ENCODE data around the gene MATCAP1.

MATCAP1 gene

DNA sequence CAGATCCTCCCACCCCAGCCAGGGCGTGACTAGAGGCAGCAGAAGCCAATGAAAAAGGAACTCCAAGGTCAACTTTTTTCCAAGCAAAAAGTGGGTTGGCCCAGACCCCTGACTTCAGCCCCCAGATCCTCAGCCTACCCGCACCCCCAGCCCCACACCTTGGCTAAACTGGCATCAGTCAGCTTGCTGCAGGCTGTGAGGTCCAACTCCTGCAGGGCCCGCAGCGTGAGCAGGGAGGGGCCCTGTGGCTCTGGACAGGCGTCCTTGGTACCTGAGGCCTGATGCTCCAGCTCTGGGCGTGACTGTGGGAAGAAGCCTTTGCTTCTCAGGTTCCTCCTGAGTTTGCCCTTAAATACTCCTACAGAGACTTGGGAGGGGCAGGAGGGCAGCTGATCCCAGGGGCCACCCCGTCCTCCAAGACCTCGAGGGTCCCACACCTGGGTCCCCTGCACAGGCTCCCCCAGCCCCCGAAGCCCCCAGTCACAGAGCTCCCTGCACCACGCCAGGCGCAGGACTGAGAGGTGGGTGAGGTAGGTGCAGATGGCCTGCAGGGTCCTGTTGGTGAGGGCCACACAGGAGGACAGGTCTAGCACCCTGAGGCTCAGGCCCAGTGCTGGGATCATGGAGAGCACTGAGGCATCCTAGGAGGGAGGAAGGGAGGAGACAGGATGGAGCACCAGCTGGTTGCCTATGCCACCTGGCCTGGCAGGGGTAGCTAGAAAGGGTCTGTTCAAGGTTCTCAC lies 24.6 kb upstream of the MATCAP1 start:
- no peak overlapping the region for H2AFZ ChIP-seq (ENCODE audit: low read depth)
- no peak overlapping the region for H3K9ac ChIP-seq
- no peaks in the 10 kb centered on the region for H3K36me3 ChIP-seq (ENCODE audit: insufficient read depth)
- H3K27me3 ChIP-seq (ENCODE audit: insufficient read depth, low read depth), result no peaks in the 10 kb centered on the region
- TF ChIP-seq, protein P1, sequence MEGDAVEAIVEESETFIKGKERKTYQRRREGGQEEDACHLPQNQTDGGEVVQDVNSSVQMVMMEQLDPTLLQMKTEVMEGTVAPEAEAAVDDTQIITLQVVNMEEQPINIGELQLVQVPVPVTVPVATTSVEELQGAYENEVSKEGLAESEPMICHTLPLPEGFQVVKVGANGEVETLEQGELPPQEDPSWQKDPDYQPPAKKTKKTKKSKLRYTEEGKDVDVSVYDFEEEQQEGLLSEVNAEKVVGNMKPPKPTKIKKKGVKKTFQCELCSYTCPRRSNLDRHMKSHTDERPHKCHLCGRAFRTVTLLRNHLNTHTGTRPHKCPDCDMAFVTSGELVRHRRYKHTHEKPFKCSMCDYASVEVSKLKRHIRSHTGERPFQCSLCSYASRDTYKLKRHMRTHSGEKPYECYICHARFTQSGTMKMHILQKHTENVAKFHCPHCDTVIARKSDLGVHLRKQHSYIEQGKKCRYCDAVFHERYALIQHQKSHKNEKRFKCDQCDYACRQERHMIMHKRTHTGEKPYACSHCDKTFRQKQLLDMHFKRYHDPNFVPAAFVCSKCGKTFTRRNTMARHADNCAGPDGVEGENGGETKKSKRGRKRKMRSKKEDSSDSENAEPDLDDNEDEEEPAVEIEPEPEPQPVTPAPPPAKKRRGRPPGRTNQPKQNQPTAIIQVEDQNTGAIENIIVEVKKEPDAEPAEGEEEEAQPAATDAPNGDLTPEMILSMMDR (conservative IDR thresholded peaks at IDR 0.05; ENCODE audit: low read depth, low read length), result no peak
- no peaks in the 10 kb centered on the region for H3K4me1 ChIP-seq (ENCODE audit: low read depth, poor library complexity, severe bottlenecking)
- H4K20me1 ChIP-seq (ENCODE audit: insufficient read depth), result no peaks in the 10 kb centered on the region
- no peak overlapping the region for H3K4me3 ChIP-seq (IDR thresholded peaks at IDR 0.05; ENCODE audit: insufficient read depth, low read depth, low read length)
- no peak overlapping the region for H3K4me2 ChIP-seq
- no peaks in the 10 kb centered on the region for H3K79me2 ChIP-seq (ENCODE audit: insufficient read depth, low read depth)
- no peak overlapping the region for H3K27ac ChIP-seq

DNA sequence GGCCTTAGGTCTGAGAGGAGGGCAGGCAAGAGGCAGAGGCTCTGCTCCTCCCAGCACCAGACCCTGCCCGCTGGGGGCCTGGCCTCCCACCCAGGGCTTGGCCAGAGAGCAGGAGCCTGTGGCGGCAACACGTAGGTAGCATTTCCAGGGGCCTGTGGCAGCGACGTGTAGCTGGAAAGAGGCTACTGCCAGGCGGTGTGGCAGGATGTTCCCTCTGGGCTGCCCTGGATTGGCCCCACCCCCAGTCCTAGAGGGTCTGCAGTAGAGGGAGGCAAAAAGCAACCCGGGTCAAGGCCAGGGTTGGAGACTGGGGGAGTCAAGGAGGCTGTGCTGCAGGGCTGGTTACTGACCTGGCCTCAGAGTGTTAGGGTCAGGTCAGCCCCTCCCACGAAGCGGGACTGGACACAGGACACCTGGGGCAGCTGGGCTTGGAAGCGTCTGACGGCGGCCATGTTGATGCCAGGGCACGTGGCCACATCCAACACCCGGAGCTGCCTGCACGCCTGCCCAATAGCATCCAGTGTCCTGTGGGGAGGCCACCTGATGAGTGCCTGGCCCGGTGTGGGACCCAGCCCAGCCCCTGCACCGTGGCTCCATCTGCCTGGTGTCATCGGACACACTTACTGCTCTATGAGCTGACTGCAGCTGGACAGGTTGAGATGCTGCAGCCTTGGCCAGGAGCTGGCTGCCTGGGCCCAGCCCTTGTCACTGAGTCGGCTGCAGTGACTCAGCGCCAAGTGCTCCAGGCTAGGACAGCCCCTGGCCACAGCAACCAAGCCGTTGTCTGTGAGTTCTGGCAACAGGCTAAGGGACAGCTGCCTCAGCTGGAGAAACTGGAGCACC lies 23.7 kb upstream of the MATCAP1 start:
- Histone ChIP-seq H3K27me3 (ENCODE audit: insufficient read depth, low read depth) (no peaks in the 10 kb centered on the region), H3K36me3 (ENCODE audit: insufficient read depth) (no peaks in the 10 kb centered on the region), H3K27ac (no peak overlapping the region), H3K4me1 (ENCODE audit: low read depth, poor library complexity, severe bottlenecking) (no peaks in the 10 kb centered on the region), H3K9ac (no peak overlapping the region), H3K79me2 (ENCODE audit: insufficient read depth, low read depth) (no peaks in the 10 kb centered on the region), H3K4me3 (IDR thresholded peaks at IDR 0.05; ENCODE audit: insufficient read depth, low read depth, low read length) (no peak overlapping the region), H4K20me1 (ENCODE audit: insufficient read depth) (no peaks in the 10 kb centered on the region), H3K4me2 (no peak overlapping the region), H2AFZ (ENCODE audit: low read depth) (no peak overlapping the region)
- TF ChIP-seq, protein P1 (conservative IDR thresholded peaks at IDR 0.05; ENCODE audit: low read depth, low read length), result no peak

DNA sequence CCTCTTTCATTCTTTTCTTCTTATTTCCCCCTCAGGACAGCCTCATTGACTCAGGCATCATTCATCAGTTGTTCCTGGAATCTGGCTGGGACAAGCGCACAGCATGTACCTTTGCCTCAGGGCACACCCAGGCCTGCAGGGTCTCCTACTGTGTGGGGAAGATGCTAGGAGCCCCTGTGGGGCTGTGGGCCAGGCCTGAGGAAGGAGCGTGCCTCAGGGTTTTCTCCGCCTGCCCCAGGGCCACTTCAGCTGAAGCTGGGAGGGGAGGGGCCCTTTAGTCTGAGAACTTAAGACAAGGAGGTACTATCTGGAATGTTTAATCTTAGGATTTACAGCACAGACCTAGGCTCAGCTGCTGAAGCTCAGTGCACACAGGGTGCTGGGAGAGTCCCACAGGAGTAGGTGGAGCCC lies 23.1 kb upstream of the MATCAP1 start:
- no peaks in the 10 kb centered on the region for H3K36me3 ChIP-seq (ENCODE audit: insufficient read depth)
- H3K9ac ChIP-seq, result no peak overlapping the region
- no peaks in the 10 kb centered on the region for H3K79me2 ChIP-seq (ENCODE audit: insufficient read depth, low read depth)
- no peak overlapping the region for H3K4me2 ChIP-seq
- H3K27me3 ChIP-seq (ENCODE audit: insufficient read depth, low read depth), result no peaks in the 10 kb centered on the region
- no peak overlapping the region for H2AFZ ChIP-seq (ENCODE audit: low read depth)
- H3K4me3 ChIP-seq (IDR thresholded peaks at IDR 0.05; ENCODE audit: insufficient read depth, low read depth, low read length), result no peak overlapping the region
- H4K20me1 ChIP-seq (ENCODE audit: insufficient read depth), result no peaks in the 10 kb centered on the region
- H3K4me1 ChIP-seq (ENCODE audit: low read depth, poor library complexity, severe bottlenecking), result no peaks in the 10 kb centered on the region
- H3K27ac ChIP-seq, result no peak overlapping the region
- TF ChIP-seq, protein P1 (conservative IDR thresholded peaks at IDR 0.05; ENCODE audit: low read depth, low read length), result no peak

DNA sequence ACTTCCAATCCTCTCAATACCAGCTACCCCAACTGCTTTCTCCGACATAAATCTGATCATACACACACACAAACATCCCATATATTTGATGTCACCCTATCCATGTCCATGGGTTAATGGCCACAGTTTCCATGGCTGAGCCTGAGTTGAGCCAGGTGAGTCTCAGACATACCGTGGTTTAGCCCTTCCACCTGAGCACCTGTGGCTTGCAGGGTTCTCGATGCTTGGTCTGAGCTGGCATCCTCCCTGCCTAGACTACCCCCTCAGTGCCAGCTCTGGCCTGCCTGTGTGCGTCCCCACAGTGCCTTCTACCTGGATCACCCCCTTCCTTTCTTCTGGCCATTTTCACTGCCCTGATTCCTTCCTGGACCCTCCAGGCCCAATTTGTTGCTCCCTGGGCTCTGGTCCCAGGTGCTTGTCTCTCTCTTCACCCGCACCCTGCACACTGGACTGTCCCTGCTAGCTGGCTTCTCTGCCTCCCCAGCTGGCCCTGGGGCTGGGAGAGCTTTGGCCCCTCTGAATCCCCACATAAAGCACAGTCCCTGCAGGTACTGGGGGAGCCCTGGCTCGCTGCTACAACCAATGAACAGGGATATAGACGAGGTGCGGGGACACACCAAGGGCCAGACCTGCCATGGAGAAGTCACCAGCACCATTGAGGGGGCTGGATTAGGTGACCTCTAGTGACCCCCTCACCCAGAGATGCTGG lies 22.5 kb upstream of the MATCAP1 start:
- Histone ChIP-seq H3K79me2 (ENCODE audit: insufficient read depth, low read depth) (no peaks in the 10 kb centered on the region), H3K27ac (no peak overlapping the region), H3K4me1 (ENCODE audit: low read depth, poor library complexity, severe bottlenecking) (no peaks in the 10 kb centered on the region), H4K20me1 (ENCODE audit: insufficient read depth) (no peaks in the 10 kb centered on the region), H3K4me2 (no peak overlapping the region), H3K27me3 (ENCODE audit: insufficient read depth, low read depth) (no peaks in the 10 kb centered on the region), H3K9ac (no peak overlapping the region), H2AFZ (ENCODE audit: low read depth) (no peak overlapping the region), H3K4me3 (IDR thresholded peaks at IDR 0.05; ENCODE audit: insufficient read depth, low read depth, low read length) (no peak overlapping the region), H3K36me3 (ENCODE audit: insufficient read depth) (no peaks in the 10 kb centered on the region)
- TF ChIP-seq, protein P1 (conservative IDR thresholded peaks at IDR 0.05; ENCODE audit: low read depth, low read length), result no peak

All from KMS-11 (cell line).